HEK293 (cell line): ENCODE data around the gene CYRIA.

Experiments used
- CTCF ChIA-PET: fragments of 350-600 bp; formaldehyde crosslinking; extraction: SDS; loops from one replicate; lab custom pipeline; 2021; ENCODE audit warnings: antibody characterized with exemption; lab: Yijun Ruan, JAX
- POLR2A ChIA-PET: fragments of 300-600 bp; formaldehyde crosslinking; extraction: SDS; loops from one replicate; lab custom pipeline; 2020; ENCODE audit warnings: antibody characterized with exemption, inconsistent platforms; lab: Yijun Ruan, JAX
- H3K27ac ChIP-seq: fragments of 200-500 bp; sonication (Bioruptor generic); 2 replicates; pipeline ENCODE4 v1.5.1; 2014; ENCODE audit warnings: low read depth, low read length, control low read depth, inconsistent platforms; ENCODE audit errors: extremely low read depth
- H3K36me3 ChIP-seq, 2 experiments: fragments of 200-500 bp in 1 of 2; sonication (Bioruptor generic) in 1 of 2; 1 replicate in 1 of 2; 2 replicates in 1 of 2; pipeline ENCODE4 v1.5.1; 2014 to 2017; ENCODE audit warnings: inconsistent platforms in 2 of 2, low read length in 2 of 2; ENCODE audit not compliant: control insufficient read depth in 2 of 2, insufficient read depth in 1 of 2
- H3K4me1 ChIP-seq: fragments of 200-500 bp; sonication (Bioruptor generic); 2 replicates; pipeline ENCODE4 v1.5.1; 2014; ENCODE audit warnings: mild to moderate bottlenecking, low read length, inconsistent platforms; ENCODE audit not compliant: control insufficient read depth, insufficient read depth
- H3K4me3 ChIP-seq: 2 replicates; pipeline ENCODE4 v1.5.1; 2011; ENCODE audit warnings: low read depth, mild to moderate bottlenecking, control low read depth, low read length, moderate library complexity
- H3K9me3 ChIP-seq: fragments of 200-500 bp; sonication (Bioruptor generic); 2 replicates; pipeline ENCODE4 v1.5.1; 2014; ENCODE audit warnings: low read depth, low read length, inconsistent platforms; ENCODE audit not compliant: control insufficient read depth, insufficient read depth
- HIC1 ChIP-seq: fragments of 450-650 bp; formaldehyde crosslinking; IDR thresholded peaks from 2 replicates; pipeline ENCODE4 v1.5.1; 2016; ENCODE audit warnings: missing biosample characterization, missing genetic modification characterization
- ZBTB1 ChIP-seq: fragments of 450-650 bp; formaldehyde crosslinking; IDR thresholded peaks from 2 replicates; pipeline ENCODE4 v1.5.1; 2016; ENCODE audit warnings: missing biosample characterization, missing genetic modification characterization
- ZBTB26 ChIP-seq: fragments of 450-650 bp; formaldehyde crosslinking; optimal IDR thresholded peaks from 2 replicates; pipeline ENCODE3; 2016; ENCODE audit warnings: missing biosample characterization, mild to moderate bottlenecking, missing genetic modification characterization
- ZEB2 ChIP-seq: fragments of 450-650 bp; formaldehyde crosslinking; IDR thresholded peaks from 2 replicates; pipeline ENCODE4 v1.5.1; 2016; ENCODE audit warnings: missing biosample characterization, missing genetic modification characterization
- ZNF155 ChIP-seq: fragments of 450-650 bp; formaldehyde crosslinking; IDR thresholded peaks from 2 replicates; pipeline ENCODE4 v1.5.1; 2016; ENCODE audit warnings: missing biosample characterization, missing genetic modification characterization
- ZNF175 ChIP-seq: fragments of 450-650 bp; formaldehyde crosslinking; IDR thresholded peaks from 2 replicates; pipeline ENCODE4 v1.5.1; 2016; ENCODE audit warnings: missing biosample characterization, missing genetic modification characterization
- ZNF221 ChIP-seq: fragments of 450-650 bp; formaldehyde crosslinking; IDR thresholded peaks from 2 replicates; pipeline ENCODE4 v1.5.1; 2017; ENCODE audit warnings: missing biosample characterization, missing genetic modification characterization, borderline replicate concordance
- ZNF280D ChIP-seq: fragments of 450-650 bp; formaldehyde crosslinking; IDR thresholded peaks from 2 replicates; pipeline ENCODE4 v1.5.1; 2016; ENCODE audit warnings: missing biosample characterization, missing genetic modification characterization
- ZNF510 ChIP-seq: fragments of 450-650 bp; formaldehyde crosslinking; IDR thresholded peaks from 2 replicates; pipeline ENCODE4 v1.5.1; 2018; ENCODE audit warnings: mild to moderate bottlenecking, missing genetic modification characterization, missing biosample characterization; ENCODE audit not compliant: insufficient replicate concordance
- ZNF639 ChIP-seq: fragments of 450-650 bp; formaldehyde crosslinking; IDR thresholded peaks from 2 replicates; pipeline ENCODE4 v1.5.1; 2016; ENCODE audit warnings: missing biosample characterization, missing genetic modification characterization
- ZNF704 ChIP-seq: fragments of 450-650 bp; formaldehyde crosslinking; IDR thresholded peaks from 2 replicates; pipeline ENCODE4 v1.5.1; 2016; ENCODE audit warnings: missing biosample characterization, missing genetic modification characterization
- ZSCAN30 ChIP-seq: fragments of 450-650 bp; IDR thresholded peaks from 2 replicates; pipeline ENCODE4 v1.5.1; 2018; ENCODE audit warnings: missing biosample characterization, mild to moderate bottlenecking, missing genetic modification characterization, moderate library complexity

The CYRIA gene

GRCh38 chr2:16661936-16662839 is 3.4 kb downstream of the CYRIA start:
- Histone ChIP-seq H3K27ac (no peak overlapping the region), H3K4me1 (no peaks in the 10 kb centered on the region), H3K4me3 (no peak overlapping the region), H3K9me3 (no peaks in the 10 kb centered on the region), H3K36me3 (no peaks in the 10 kb centered on the region)
- POLR2A ChIA-PET = no interaction called here
- CTCF ChIA-PET = interaction anchor here (1.2 kb wide), 1 partner anchor 9 kb away, joined by 3 read pairs; no protein-coding TSS in a partner anchor
- no peak for TF ChIP-seq ZNF510 (tag by site-specific recombination)
- TF ChIP-seq ZNF175 (tag by site-specific recombination) = no peak
- no peak for TF ChIP-seq HIC1 (tag by site-specific recombination)
- TF ChIP-seq ZNF639 (tag by site-specific recombination) = no peak
- TF ChIP-seq ZNF704 (tag by site-specific recombination) = no peak
- TF ChIP-seq ZNF221 (tag by site-specific recombination) = no peak
- TF ChIP-seq ZEB2 (tag by site-specific recombination) = no peak
- no peak for TF ChIP-seq ZBTB1 (tag by site-specific recombination)
- no peak for TF ChIP-seq ZBTB26 (tag by site-specific recombination)
- no peak for TF ChIP-seq ZSCAN30 (tag by site-specific recombination)
- TF ChIP-seq ZNF280D = no peak

- CTCF ChIA-PET = no interaction called here
- Histone ChIP-seq H3K9me3 (no peaks in the 10 kb centered on the region), H3K4me3 (no peak overlapping the region), H3K27ac (no peak overlapping the region), H3K36me3 (no peaks in the 10 kb centered on the region), H3K4me1 (no peaks in the 10 kb centered on the region)
- POLR2A ChIA-PET = no interaction called here
- no peak for TF ChIP-seq ZNF155 (tag by site-specific recombination)
Measured at GRCh38 chr2:16661526-16661925, 4.1 kb downstream of the CYRIA start.
